DOHH2 (cell line): ENCODE measurements around the gene PFDN2.

Experiments
- H3F3A ChIP-seq: fragments of 200-600 bp; sonication (generic), shearing (Covaris generic); 2 replicates; pipeline ENCODE4 v1.6.0; 2016; ENCODE audit warnings: antibody characterized with exemption, mild to moderate bottlenecking; ENCODE audit not compliant: control insufficient read depth, insufficient read depth
- H3K27ac ChIP-seq: fragments of 200-600 bp; sonication (generic); 2 replicates; pipeline ENCODE4 v1.5.1; 2014; ENCODE audit warnings: low read depth, mild to moderate bottlenecking, low read length, moderate library complexity
- H3K27me3 ChIP-seq: fragments of 200-600 bp; sonication (generic); 2 replicates; pipeline ENCODE4 v1.6.1; 2014; ENCODE audit warnings: mild to moderate bottlenecking, low read length, mixed read lengths; ENCODE audit not compliant: control insufficient read depth
- H3K36me3 ChIP-seq: fragments of 200-600 bp; sonication (generic); 2 replicates; pipeline ENCODE4 v1.6.1; 2014; ENCODE audit warnings: mild to moderate bottlenecking, low read length, moderate library complexity, mixed read lengths; ENCODE audit not compliant: control insufficient read depth
- H3K4me1 ChIP-seq: fragments of 200-600 bp; sonication (generic); 2 replicates; pipeline ENCODE4 v1.6.1; 2014; ENCODE audit warnings: mild to moderate bottlenecking, low read length, mixed read lengths; ENCODE audit not compliant: control insufficient read depth
- H3K4me2 ChIP-seq: fragments of 200-600 bp; sonication (generic); 2 replicates; pipeline ENCODE4 v1.6.0; 2014; ENCODE audit warnings: mild to moderate bottlenecking, low read length, moderate library complexity
- H3K4me3 ChIP-seq: fragments of 200-600 bp; sonication (generic); 2 replicates; pipeline ENCODE4 v1.5.1; 2014; ENCODE audit warnings: mild to moderate bottlenecking, low read length, mixed read lengths
- H3K79me2 ChIP-seq: fragments of 200-600 bp; sonication (generic); 2 replicates; pipeline ENCODE4 v1.6.1; 2014; ENCODE audit warnings: mild to moderate bottlenecking, low read length, mixed read lengths; ENCODE audit not compliant: control insufficient read depth
- H3K9me2 ChIP-seq: fragments of 200-600 bp; sonication (generic); replicated peaks from 2 replicates; pipeline ENCODE4 v1.6.1; 2014; ENCODE audit warnings: mild to moderate bottlenecking, low read length, mixed read lengths; ENCODE audit not compliant: control insufficient read depth
- H3K9me3 ChIP-seq: fragments of 200-600 bp; sonication (generic); 2 replicates; pipeline ENCODE4 v1.6.1; 2014; ENCODE audit warnings: antibody characterized with exemption, low read length, mixed read lengths; ENCODE audit not compliant: control insufficient read depth, insufficient read depth
- H4K20me1 ChIP-seq: fragments of 200-600 bp; sonication (generic); 2 replicates; pipeline ENCODE4 v1.6.0; 2014; ENCODE audit warnings: low read depth, mild to moderate bottlenecking, antibody characterized with exemption, low read length, moderate library complexity; ENCODE audit not compliant: control insufficient read depth, insufficient read depth
- CTCF ChIP-seq: fragments of 200-600 bp; sonication (generic); IDR thresholded peaks from one replicate; pipeline ENCODE4 v1.5.1; 2014; ENCODE audit warnings: antibody characterized with exemption, mild to moderate bottlenecking, low read depth, low read length; ENCODE audit not compliant: poor library complexity, severe bottlenecking
- EZH2phosphoT487 ChIP-seq: fragments of 200-600 bp; sonication (generic); IDR thresholded peaks from 2 replicates; pipeline ENCODE4 v1.6.1; 2017; ENCODE audit warnings: borderline replicate concordance, mild to moderate bottlenecking, antibody characterized with exemption, low read length, moderate library complexity, mixed read lengths

Gene PFDN2

GRCh38 chr1:161117759-161118581, at the start of gene PFDN2, which contains the start of gene NIT1:
Gene PFDN2, minus strand, starts transcription at chr1:161118037. Its CDS starts 11 bp downstream, at chr1:161118026.
Gene NIT1, plus strand, starts transcription at chr1:161118105. Its CDS starts 72 bp downstream, at chr1:161118177.
- 0 out of 2 replicates have a peak, but pooled peaks cover 2% of the 10 kb centered on the region for H3F3A ChIP-seq
- no peaks in the 10 kb centered on the region for H3K9me2 ChIP-seq

GRCh38 chr1:161166669-161167548, 49.1 kb upstream of the PFDN2 start:
- Histone ChIP-seq H3K27me3 (no peaks in the 10 kb centered on the region), H3K4me3 (peak overlapping the region; percentile 95), H3K4me1 (peaks cover 20% of the 10 kb centered on the region), H4K20me1 (no peaks in the 10 kb centered on the region), H3F3A (no peaks in the 10 kb centered on the region), H3K9me3 (no peaks in the 10 kb centered on the region), H3K36me3 (peaks cover 57% of the 10 kb centered on the region), H3K4me2 (peak overlapping the region; percentile 77), H3K27ac (peak overlapping the region; percentile 35), H3K79me2 (peaks cover 8% of the 10 kb centered on the region), H3K9me2 (no peaks in the 10 kb centered on the region)
- TF ChIP-seq EZH2phosphoT487 = no peak
- peak; percentile 6 for TF ChIP-seq CTCF

More at GRCh38 chr1:161117759-161118581, at the start of gene PFDN2, which contains the start of gene NIT1:
- Histone ChIP-seq H3K27ac (peak within 1 kb of the TSS; percentile 45), H3K27me3 (no peaks in the 10 kb centered on the region), H3K79me2 (peaks cover 66% of the 10 kb centered on the region), H4K20me1 (peaks cover 10% of the 10 kb centered on the region; the same call in 1 of the 2 replicates), H3K4me1 (peaks cover 62% of the 10 kb centered on the region), H3K36me3 (peaks cover 76% of the 10 kb centered on the region), H3K4me2 (peak within 1 kb of the TSS; percentile 95), H3K4me3 (peak within 1 kb of the TSS; percentile 97), H3K9me3 (no peaks in the 10 kb centered on the region)
- no peak for TF ChIP-seq EZH2phosphoT487
- TF ChIP-seq CTCF = no peak

- Histone ChIP-seq H3K9me2 (no peaks in the 10 kb centered on the region), H3K9me3 (no peaks in the 10 kb centered on the region), H3K4me2 (peak within 1 kb of the TSS; percentile 77), H3K27ac (peak within 1 kb of the TSS; percentile 41), H3K36me3 (peaks cover 51% of the 10 kb centered on the region), H3K27me3 (no peaks in the 10 kb centered on the region), H3K79me2 (peaks cover 8% of the 10 kb centered on the region), H4K20me1 (no peaks in the 10 kb centered on the region), H3K4me1 (peaks cover 20% of the 10 kb centered on the region), H3F3A (no peaks in the 10 kb centered on the region), H3K4me3 (peak within 1 kb of the TSS; percentile 95)
- TF ChIP-seq EZH2phosphoT487 = no peak
- peak; percentile 95 for TF ChIP-seq CTCF
Measured at GRCh38 chr1:161165742-161166668, 48.2 kb upstream of the PFDN2 start, which contains the start of gene PPOX. Gene PPOX, plus strand, starts transcription at chr1:161166426. Its CDS starts 422 bp downstream, at chr1:161166848.
